Activated CD8-positive, alpha-beta memory T cell treated with anti-CD3 and anti-CD28 coated beads, Interleukin-2, amount 50 U/mL, for 24 hours (primary cell): Measurements from ENCODE around the gene SGK1.
"Not testable (repeated sequence)": the region's sequence is repeated elsewhere in the genome, so short reads cannot be mapped to it uniquely, and the experiment has no call there.

Experiments used
- DNase-seq: peaks from one replicate; pipeline ENCODE4 v3.0.0-alpha.2; 2020; ENCODE audit errors: extremely low read depth

SGK1 gene

DNA sequence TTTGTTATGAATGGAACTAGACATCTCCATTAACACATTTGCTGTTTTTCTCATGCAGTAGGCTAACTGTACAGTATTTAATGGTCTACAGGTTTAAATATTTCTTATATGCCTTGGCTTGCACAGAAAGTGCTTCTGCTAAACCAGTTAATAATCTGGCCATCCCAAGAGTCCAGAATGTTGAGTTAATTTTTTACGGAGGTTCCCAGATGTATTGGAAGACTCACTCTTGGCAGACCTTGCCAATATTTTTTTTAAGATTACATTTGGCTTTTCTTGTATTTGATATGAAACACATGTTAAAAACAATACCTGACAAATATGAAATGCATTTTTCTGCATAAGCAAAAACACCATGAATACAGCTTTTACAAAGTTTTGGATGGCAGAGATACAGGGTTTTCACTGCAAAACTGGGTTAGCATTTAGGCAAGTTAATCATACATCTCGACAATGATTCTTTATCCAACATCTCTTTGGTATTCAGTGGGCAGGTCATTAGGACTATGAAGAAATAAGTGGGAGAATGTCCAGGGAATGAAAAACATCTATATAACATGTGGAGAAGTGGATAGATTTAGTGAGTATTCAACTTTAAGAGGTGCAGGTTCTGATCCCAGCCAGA, 94.0 kb downstream of the SGK1 start:
- DNase-seq, result no peak

DNA sequence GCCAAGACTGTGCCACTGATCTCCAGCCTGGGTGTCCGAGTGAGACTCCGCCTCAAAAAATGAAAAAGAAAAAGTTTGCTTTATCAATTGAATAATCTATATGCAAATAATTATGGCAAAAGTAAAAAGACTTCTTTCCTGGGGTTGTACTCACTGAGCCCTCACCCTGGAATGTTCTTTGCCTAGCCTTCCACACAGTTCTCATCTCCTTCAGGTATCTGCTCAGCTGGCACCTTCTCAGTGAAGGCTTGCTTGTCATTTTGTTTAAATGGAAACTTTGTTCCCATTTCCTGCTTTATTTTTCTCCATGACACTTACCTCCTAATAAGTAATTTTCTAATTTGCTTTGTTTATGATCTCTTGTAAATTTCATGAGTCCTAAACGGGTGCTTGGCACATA, 96.7 kb downstream of the SGK1 start:
- no peak for DNase-seq

DNA sequence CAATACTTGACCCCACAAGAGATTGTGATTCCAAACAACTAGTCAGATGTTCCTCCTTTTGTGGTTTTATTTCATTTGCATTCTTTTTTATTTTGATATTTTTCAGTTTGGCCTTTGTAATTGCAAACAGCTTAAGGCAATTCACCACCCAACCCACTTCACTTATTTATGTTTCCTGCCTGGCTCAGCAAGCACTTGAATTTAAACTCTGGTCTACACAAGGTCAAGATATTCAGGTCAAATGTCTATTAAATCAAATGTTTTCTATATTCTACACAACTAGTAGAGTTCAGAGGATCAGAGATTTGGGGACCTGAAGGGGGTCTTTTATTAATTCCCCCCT, 100.1 kb downstream of the SGK1 start:
- no peak for DNase-seq

DNA sequence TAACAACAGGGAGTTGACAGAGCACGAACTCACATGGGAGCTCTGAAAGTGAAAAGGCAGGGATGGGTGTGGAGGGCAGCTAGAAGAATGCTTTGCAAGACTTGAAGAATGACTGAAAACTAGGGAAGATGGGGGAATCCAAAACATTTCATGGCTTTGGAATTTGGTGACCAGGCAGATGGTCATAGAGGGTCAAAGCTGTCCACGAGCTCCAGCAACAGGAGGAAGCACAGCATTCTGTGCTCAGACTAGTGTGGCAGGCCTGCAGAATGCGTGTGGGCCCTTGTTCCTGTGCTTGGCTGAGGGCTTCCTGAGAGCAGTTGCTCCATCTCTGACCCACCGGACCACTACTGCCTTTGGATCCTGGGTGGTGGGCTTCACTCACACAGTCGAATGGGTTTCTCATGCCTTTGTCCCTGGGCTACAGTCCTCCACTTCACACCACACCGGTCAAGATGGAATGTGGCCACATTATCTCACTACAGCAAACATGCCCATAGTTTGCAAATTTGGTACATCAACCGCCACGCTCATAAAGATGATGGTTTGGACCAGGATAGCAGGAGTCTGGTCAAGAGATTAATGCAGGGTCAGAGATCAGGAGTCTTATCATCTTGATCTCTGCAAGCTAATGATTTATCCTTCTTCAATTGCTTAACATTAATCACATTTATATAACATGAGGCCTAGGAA, 100.7 kb downstream of the SGK1 start:
- no peak for DNase-seq

DNA sequence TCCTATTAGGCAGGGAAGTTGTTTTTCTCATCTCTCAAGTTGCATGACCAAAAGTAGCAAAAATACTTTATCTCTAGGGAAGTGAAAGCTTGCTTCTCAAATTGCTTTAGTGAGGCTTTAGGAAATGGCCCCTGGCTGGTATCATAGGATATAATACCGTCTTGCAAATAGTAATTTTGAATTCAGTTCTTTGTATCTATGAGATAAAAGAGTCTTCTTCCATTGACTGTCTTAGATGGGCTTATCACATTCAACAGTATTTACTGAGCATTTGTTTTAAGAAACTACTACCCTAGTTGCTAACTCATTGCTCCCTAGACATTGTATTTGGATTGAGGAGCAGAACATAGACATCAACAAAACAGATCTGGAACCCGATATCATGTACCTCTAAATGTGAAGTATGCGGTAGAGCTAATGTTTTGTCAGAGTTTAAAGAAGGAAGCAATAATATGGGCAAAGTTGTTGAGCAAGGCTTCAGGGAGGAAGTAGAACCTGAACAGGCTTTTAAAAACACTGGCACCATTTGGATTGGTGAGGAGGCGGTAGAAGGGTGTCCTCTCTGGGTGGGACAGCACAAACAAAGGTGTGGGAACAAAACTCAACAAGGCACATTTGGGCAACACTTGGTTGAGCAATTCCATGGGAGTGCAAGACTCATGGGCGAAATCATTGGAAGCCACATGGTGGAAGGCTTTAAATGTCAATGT, 101.5 kb downstream of the SGK1 start:
- DNase-seq, result no peak

DNA sequence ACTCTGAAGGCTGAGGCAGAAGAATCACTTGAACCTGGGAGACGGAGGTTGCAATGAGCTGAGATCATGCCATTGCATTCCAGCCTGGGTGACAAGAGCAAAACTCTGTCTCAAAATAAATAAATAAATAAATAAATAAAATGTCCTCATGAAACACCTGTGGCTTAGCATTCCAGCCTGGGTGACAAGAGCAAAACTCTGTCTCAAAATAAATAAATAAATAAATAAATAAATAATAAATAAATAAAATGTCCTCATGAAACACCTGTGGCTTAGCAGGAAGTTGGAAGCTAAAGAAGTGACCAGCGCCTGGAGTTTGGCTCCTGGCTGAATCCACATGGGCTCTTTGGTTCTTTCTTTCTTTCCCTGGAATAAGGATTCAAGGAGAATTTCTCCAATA, 104.5 kb downstream of the SGK1 start:
- not testable (repeated sequence) for DNase-seq

DNA sequence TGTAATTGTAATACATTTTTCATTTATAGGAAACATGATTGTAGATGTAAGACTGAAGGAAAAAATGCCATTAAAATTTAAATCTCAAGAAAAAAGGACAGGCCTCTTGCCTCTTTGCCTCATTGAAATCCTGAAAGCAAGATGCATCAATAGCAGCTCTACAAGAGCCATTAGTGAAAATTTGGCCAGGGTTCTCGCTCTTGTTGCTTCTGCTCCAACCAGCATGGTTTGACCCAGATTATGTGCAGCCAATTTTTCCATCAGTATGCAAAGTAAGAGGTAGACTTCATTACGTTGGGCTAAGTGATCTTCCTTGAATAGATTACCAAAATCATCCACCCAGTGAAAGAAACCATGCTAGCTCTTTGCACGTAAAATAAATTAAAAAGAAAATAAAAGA, 106.6 kb downstream of the SGK1 start:
- no peak for DNase-seq

DNA sequence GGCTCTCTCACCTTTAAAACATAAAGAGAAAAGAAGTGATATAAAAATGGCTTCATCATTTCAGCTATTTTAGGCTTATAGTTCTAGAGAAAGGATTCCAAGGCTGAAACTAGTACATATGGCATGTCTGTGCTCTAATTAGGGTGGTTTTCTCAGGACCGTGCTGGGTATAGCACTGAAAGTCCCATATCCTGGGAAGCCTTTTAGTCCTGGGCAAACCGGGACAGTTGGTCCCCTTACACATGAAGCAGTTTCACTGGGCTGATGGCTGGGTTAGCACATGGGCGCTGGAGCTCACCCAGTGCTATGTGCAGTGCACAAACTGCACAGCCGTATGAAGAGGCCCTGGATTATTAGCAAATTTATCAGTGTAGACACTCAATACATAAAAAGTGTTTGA, 110.5 kb downstream of the SGK1 start:
- DNase-seq, result no peak

DNA sequence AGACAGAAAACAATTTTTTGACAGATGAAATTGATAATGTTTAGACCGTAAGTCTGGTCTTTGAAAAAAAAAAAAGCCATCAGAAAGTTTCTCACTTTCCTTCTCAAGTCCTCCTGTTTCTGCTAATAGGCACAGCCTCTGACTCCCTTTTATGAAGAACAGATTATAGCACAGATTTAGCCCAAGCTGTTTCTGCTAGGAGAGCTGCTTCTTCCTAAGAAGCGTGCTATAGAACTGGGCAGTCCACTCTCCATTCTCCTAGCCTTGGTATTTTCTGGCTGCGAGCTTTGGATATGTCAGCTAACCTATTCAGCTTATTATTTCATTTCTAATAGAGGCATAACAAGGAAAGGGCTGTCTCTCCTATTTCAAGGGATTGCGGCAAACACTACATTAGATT, 112.5 kb downstream of the SGK1 start:
- no peak for DNase-seq

DNA sequence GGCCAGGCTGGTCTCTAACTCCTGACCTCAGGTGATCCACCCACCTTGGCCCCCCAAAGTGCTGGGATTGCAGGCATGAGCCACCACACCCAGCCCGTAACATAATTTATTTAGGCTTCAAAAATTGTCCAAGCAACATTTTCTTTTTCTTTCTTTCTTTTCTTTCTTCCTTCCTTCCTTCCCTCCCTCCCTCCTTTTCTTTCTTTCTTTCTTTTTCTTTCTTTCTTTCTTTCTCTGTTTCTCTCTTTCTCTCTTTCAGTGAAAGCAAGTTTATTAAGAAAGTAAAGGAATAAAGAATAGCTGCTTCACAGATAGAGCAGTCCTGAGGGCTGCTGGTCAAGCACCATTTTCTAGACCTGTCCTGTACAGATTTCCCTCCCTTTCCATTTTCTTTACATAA, 113.2 kb downstream of the SGK1 start:
- not testable (repeated sequence) for DNase-seq

DNA sequence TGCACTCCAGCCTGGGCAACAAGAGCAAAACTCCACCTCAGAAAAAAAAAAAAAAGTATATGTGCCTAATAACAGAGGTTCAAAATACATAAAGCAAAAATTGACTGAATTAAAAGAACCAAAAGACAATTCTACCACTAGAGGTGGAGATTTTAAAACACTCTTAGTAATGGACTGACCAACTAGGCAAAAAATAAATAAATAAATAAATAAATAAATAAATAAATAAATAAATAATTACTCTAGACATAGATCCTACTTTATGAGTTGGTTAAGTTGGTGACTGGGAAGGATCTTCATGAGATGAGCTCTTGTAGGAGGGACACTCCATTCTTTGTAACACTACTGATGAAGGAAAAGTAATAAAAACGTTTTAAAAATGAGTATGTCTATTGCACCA, 113.9 kb downstream of the SGK1 start:
- no peak for DNase-seq

DNA sequence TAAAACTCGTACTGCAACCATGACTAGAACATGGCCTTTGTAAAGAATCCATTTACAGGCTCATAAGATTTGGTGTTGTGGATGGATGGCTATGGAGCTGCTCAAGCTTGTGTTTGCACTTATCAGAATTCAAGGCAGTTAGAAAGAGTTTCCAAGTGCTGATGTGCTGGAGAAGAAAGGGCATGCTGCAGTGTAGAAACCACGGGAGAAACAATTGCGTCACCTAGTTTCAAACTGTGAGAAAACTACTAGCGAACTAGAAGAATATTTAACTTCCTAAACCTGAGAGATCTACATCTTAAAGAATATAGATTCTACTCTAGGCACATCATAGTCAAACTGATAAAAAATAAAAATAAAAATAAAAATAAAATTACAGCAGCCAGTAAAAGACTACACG, 116.2 kb downstream of the SGK1 start:
- DNase-seq, result no peak

DNA sequence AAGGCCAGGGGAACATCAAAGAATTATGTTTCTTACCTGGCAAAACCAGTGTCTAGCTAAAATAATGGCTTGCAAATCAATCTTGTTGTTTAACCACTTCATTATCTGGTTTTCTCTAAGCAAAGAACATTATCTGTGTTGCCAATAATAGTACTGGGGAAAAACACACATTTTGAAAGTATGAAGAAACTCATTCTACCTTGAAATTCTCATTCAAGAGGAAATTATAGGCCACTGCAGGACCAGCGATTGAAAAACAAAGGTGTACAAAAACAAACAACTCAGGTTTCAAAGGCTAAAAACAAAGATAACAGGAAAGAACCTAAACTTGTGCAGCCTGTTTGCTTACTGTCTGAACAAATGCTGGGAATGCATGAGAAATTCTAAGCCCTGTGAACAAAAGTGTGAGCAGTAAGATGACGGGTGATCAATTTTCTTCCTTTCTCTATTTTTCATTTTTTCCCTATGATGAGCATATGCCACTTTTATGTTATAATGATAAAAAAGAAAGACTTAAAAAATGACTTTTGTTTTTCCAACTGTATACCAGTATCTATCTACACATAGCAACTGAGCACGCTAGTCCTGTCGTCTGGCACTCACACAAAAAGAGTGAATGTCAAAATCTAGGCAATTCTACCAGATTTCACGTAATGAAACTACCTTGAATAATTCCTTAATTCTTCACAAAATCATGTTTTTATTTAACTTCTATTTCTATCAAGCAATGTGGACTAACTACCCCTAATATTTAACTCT, 117.9 kb downstream of the SGK1 start:
- DNase-seq, result no peak

DNA sequence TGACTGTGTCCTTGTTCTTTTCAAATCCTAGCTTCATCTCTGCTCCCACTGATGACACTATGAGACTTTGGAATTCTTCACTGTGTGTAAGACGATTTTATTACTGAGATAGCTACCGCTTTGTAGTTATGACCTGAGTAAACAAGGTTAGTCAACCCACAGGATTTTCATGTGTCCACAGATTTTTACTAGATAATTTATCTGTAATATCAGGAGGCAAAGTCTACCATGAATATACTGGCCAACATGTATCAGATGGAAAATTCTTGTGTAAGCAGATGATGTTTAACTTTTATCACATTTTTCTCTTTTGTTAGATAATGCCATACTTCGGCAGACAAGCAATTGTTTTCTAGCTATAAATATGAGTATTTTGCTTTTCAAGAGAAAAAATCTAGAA, 119.8 kb downstream of the SGK1 start:
- no peak for DNase-seq

DNA sequence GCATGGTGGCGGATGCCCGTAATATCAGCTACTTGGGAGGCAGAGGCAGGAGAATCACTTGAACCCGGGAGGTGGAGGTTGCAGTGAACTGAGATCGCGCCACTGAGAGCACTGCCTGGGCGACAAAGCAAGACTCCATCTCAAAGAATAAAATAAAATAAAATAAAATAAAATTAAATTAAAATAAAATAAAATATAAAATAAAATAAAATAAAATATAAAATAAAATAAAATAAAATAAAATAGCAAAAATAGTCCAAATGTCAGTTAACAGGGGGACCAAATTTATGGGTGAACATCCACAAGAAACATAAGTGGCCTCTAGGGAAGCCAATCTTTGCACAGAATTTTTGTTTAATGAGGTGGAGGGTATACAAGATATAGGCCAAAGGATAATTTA, 120.2 kb downstream of the SGK1 start:
- not testable (repeated sequence) for DNase-seq

DNA sequence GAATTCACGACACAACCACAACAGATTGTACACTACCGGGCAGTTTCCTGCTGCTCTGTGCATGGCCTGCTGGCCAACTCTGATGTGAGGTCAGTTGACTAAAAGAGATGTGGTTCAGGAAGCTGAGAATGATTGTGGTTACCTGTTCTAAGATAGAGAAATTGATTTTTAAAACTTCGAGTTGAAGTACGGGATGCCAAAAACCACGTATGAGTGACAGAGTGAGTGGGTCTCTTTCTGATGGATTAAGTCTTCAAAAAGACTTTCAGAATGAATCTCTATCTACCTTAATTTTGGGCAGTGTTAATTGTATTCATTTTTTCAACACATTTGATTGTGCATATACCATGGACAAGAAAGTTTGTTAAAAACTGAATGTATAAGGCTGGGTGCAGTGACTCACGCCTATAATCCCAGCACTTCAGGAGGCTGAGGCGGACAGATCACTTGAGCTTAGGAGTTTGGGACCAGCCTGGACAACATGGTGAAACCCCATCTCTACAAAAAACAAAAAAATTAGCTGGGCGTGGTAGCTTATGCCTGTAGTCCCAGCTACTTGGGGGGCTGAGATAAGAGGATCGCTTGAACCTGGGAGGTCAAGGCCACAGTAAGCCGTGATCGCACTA, 121.2 kb downstream of the SGK1 start:
- no peak for DNase-seq

DNA sequence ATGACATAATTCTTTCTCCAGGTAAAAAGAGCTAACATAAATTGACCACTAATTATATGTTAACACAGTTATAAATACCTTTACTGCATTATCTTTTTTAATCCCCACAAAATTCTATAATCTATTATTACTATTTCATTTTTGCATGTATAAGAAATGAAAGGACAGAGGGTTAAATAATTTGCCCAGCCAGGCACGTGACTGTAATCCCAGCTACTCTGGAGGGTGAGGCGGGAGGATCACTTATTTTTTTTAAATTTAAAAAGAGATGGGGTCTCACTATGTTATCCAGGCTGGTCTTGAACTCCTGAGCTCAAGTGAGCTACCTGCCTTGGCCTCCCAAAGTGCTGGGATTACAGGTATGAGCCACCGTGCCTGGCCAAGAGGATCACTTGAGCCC, 121.9 kb downstream of the SGK1 start:
- no peak for DNase-seq

DNA sequence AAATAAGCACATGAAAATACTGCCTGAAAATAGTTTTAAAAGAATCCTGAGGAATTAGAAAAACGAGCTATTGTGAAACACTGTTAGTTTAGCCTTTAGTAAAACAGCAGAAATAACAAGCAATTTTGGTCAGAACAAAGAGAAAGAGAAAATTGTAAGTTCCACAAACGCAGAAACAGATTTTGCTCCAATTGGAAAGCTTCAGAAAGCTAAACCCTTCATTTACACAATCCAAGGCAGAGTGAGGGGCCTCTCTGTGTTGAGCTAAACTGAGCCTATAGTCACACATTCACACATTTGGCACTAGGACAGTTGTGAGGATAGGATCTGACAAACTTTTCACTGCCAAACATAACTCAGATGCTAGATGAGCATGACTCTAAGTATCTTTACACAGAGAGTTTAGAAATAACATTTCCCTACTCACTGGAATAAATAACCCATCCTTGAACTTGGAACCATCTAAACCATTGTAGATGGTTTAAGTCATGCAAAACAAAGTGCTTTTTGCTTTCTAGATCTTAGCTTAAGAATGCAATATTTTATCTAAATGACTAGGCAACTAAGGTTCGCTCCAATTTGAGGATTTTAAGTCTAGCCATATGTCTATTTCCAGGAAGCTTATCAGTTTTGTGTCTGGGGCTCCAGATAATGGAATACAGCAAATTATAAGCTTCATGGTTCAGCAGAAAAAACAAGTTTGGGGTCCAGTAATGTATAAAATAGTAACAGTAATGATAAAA, 122.6 kb downstream of the SGK1 start:
- DNase-seq, result no peak

DNA sequence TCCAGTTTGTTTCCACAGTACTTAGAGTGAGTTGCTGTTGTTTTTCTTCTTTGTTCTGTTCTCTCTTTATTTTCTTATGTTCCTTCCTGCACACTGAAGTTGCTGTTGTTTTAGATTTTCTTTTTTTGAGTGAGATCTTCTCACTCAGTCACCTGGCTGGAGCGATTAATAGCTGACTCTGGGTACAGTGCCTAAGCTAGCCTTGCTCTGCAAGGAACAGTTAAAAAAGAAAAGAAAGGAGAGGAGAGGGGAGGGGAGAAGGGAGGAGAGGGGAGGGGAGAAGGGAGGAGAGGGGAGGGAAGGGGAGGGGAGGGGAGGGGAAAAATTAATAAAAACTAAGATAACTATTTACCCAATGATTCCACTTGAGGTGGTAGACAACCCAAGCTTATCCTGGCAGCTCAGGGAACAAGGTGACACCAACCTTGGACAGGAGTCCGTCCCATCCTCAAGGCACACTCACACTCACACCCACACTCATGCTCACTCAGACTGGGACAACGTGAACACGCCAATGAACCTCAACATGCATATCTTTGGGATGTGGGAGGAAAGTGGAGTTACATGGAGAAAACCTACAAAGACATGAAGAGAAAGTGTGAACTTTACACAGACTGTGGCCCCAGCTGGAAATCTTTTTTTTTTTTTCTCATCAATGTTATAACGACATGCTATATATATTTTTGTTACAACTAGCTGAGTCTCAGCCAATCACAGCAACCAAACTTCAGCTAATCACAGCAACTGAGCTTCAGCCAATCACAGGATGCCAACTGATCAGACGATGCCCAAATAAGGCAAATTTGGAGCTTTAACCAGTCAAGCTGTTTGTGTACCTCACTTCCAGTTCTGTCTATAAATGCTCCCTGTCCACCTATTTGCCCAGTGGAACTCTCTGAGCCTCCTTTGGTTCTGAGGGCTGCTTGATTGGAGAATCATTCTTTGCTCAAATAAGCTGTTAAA, 124.1 kb downstream of the SGK1 start:
- DNase-seq, result no peak

DNA sequence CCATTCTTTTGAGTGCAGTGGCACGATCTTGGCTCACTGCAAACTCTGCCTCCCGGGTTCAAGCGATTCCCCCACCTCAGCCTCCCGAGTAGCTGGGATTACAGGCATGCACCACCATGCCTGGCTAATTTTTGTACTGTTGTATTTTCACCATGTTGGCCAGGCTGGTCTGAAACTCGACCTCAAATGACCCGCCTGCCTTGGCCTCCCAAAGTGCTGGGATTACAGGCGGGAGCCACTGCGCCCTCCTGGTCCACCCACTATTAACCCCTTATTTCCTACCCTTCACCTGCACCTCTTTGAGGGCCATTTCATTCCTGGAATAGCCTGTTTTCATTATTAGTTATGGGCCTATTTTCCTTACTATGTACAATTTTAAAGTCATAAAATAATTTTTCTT, 125.3 kb downstream of the SGK1 start:
- not testable (repeated sequence) for DNase-seq
